Measurements from ENCODE around the gene CHMP2A.
"Not testable (repeated sequence)": the region's sequence is repeated elsewhere in the genome, so short reads cannot be mapped to it uniquely, and the experiment has no call there.

The CHMP2A gene

DNA sequence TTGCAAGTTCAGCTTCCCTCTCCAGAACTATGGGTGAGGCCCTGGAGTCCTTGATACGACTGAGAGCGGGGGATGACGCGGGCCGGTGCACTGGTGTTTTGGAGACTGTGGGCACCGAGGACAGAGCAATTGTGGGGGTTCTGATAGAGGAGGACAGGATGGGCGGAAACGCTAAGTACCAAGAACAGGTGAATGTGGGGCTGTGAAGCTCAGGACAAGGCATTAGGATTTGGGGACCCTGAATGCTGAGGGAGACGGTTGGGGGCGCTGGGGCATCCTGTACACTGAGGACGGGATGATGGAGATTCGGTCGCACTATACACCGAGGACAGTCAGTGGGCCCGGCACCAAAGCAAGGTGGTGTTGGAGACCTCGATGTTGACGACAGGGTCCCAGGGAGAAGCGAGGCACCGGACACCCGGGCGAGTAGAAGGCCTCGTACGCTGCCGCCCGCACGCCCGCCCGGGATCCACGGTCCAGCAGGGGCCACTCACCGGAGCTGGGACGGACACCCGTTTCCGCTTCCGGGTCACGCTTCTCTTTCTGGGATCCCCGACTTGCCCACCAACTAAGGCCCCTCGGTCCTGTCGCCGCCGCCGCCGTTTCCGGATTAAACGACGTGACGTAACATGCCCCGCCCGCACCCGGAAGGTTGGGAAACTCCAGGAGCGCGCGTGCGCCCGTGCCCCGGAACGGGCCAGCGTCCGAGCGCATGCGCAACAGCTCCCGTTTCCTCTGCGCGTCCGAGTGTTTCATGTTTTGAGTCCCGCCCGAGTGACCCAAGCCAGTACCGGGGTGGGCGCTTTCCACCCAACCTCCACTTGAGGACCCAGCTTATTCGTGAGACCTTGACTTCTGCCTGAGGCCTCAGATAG lies at the start of gene CHMP2A:
CHMP2A (minus strand) TSS at position 612 of the 875 bp plus-strand sequence. CDS start 893 bp downstream, outside the sequence.
- peak; percentile 99 for DNase-seq (ENCODE audit: low read depth)
- Histone ChIP-seq H3K36me3 (ENCODE audit: control insufficient read depth, insufficient read depth, low read length, severe bottlenecking) (peaks cover 49% of the 10 kb centered on the region), H3K4me3 (ENCODE audit: low read length) (peak within 1 kb of the TSS; percentile 97)

DNA sequence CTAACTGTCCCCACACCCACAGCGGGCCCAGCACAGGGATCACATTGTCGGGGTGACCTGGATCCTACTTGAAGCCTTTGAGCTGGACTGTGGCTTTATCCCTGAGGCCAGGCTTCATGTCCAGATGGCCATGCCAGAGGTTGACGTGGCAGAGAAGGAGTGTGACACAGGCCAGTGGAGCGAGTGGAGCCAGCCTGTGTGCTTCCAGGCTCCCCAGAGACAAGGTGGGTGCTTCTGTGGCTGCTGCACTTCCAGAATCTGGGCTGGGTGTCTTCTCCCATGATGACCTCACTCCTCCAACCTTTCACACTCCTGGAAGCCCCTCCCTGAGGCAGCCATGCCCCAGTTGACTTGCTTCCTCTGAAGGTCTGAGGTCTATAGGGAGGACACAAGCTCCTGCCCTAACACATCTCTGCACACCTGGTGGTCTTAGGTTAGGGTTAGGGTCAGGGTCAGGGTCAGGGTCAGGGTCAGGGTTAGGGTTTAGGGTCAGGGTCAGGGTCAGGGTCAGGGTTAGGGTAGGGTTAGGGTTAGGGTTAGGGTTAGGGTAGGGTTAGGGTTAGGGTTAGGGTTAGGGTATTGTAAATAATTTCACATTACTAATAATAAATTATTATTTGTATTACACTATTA lies 31.3 kb upstream of the CHMP2A start:
- Histone ChIP-seq H3K36me3 (ENCODE audit: control insufficient read depth, insufficient read depth, low read length, severe bottlenecking) (peaks cover 24% of the 10 kb centered on the region), H3K4me1 (ENCODE audit: control insufficient read depth, insufficient read depth, low read length) (peaks cover 3% of the 10 kb centered on the region), H3K9ac (ENCODE audit: low read length) (no peak overlapping the region), H3K9me3 (ENCODE audit: control insufficient read depth, low read length) (no peaks in the 10 kb centered on the region), H3K4me3 (ENCODE audit: low read length) (no peak overlapping the region), H3K27me3 (replicated peaks; ENCODE audit: control insufficient read depth, insufficient read depth, low read length) (no peaks in the 10 kb centered on the region)
- DNase-seq (ENCODE audit: low read depth), result no peak

More for the DNA sequence above, at the start of gene CHMP2A:
- H3K9me3 ChIP-seq (ENCODE audit: control insufficient read depth, low read length), result no peaks in the 10 kb centered on the region
- peak within 1 kb of the TSS; percentile 98 for H3K9ac ChIP-seq (ENCODE audit: low read length)
- no peaks in the 10 kb centered on the region for H3K27me3 ChIP-seq (replicated peaks; ENCODE audit: control insufficient read depth, insufficient read depth, low read length)
- H3K4me1 ChIP-seq (ENCODE audit: control insufficient read depth, insufficient read depth, low read length), result peaks cover 35% of the 10 kb centered on the region

DNA sequence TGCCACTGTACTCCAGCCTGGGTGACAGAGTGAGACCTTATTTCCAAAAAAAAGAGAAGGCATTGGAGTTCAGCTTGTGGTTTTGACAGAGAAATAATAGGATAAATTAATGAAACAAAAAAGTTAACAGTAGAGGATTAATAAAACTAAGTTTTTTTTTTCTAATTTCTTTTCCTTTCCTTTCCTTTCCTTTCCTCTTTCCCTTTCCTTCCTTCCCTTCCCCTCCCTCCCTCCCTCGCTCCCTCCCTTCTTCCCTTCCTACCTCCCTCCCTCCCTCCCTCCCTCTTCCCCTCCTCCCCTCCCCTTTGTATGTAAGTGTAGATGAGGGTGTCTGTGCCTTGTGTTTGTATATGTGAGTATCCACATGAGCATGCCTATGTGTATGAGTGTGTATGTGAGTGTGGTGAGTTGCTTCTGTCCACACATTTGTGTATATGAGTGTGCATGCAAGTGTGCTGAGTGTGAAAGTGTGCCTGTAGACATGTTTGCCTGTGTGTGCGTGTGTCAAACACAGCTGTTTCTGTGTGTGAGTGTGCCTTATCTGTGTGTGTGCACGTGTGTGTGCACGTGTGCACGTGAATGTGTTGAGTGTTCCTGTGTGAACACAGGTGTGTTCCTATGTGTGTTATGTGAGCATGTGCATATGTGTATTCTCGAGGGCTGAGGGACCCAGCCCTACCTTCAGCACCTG lies 30.7 kb upstream of the CHMP2A start:
- peaks cover 24% of the 10 kb centered on the region for H3K36me3 ChIP-seq (ENCODE audit: control insufficient read depth, insufficient read depth, low read length, severe bottlenecking)
- H3K9ac ChIP-seq (ENCODE audit: low read length), result no peak overlapping the region
- no peak overlapping the region for H3K4me3 ChIP-seq (ENCODE audit: low read length)
- H3K27me3 ChIP-seq (replicated peaks; ENCODE audit: control insufficient read depth, insufficient read depth, low read length), result no peaks in the 10 kb centered on the region
- peaks cover 7% of the 10 kb centered on the region for H3K4me1 ChIP-seq (ENCODE audit: control insufficient read depth, insufficient read depth, low read length)
- no peaks in the 10 kb centered on the region for H3K9me3 ChIP-seq (ENCODE audit: control insufficient read depth, low read length)
- no peak for DNase-seq (ENCODE audit: low read depth)

DNA sequence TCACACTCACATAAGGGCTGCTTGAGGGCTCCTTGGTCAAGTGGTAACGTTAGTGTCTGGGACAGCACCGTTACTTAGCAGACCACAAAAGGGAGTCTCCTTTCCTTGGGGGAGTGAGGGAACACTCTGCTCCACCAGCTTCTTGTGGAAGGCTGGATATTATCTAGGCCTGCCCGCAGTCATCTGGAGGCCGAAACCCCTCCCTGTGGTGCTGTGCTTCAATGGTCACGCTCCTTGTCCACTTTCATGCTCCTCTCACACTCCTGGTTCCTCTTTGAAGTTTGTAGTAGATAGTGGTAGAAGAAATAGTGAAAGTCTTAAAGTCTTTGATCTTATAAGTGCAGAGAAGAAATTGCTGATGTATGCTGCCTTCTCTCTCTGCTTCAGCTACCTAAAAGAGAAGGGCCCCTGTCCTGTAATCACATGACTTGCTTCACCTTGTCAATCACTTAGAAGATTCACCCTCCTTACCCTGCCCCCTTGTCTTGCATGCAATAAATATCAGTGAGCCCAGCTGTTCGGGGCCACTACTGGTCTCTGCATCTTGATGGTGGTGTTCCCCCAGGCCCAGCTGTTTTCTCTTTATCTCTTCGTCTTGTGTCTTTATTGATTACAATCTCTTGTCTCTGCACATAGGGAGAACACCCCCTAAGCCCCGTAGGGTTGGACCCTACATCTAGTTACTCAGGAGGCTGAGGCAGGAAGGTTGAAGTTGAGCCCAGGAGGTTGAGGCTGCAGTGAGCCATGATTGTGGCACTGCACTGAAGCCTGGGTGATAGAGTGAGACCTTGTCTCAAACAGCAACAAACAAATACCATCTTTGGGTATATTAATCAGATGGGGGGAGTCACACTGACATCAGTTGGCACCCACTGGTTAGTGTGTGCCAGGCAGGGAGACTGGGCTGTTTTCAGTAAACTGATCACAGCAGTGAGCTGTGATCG lies 29.9 kb upstream of the CHMP2A start:
- H3K9me3 ChIP-seq (ENCODE audit: control insufficient read depth, low read length), result no peaks in the 10 kb centered on the region
- peaks cover 24% of the 10 kb centered on the region for H3K36me3 ChIP-seq (ENCODE audit: control insufficient read depth, insufficient read depth, low read length, severe bottlenecking)
- H3K4me3 ChIP-seq (ENCODE audit: low read length), result no peak overlapping the region
- H3K9ac ChIP-seq (ENCODE audit: low read length), result no peak overlapping the region
- peaks cover 7% of the 10 kb centered on the region for H3K4me1 ChIP-seq (ENCODE audit: control insufficient read depth, insufficient read depth, low read length)
- no peak for DNase-seq (ENCODE audit: low read depth)
- H3K27me3 ChIP-seq (replicated peaks; ENCODE audit: control insufficient read depth, insufficient read depth, low read length), result no peaks in the 10 kb centered on the region

DNA sequence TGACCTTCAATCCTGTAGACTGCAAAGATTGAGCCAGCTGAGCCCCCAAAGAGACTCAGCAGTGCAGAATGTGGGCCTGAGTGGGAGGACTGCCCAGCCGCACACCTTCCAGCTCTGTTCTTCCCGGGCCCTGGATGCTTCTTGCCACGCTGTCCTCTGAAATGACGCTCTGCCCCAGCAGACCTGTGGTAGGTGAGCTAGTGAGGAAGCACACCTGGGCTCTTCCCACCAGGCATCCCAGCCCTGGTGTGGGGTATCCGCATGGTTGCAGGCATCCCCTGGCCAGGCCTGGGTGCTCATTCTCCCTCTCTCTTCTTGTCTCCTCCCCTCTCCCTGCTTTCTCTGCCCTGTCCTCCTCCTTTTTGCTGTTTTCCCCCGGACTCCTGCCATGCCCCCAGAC lies 28.1 kb upstream of the CHMP2A start:
- H3K4me1 ChIP-seq (ENCODE audit: control insufficient read depth, insufficient read depth, low read length), result peaks cover 10% of the 10 kb centered on the region
- H3K4me3 ChIP-seq (ENCODE audit: low read length), result no peak overlapping the region
- H3K27me3 ChIP-seq (replicated peaks; ENCODE audit: control insufficient read depth, insufficient read depth, low read length), result no peaks in the 10 kb centered on the region
- H3K9me3 ChIP-seq (ENCODE audit: control insufficient read depth, low read length), result no peaks in the 10 kb centered on the region
- no peak for DNase-seq (ENCODE audit: low read depth)
- H3K9ac ChIP-seq (ENCODE audit: low read length), result no peak overlapping the region
- H3K36me3 ChIP-seq (ENCODE audit: control insufficient read depth, insufficient read depth, low read length, severe bottlenecking), result peaks cover 24% of the 10 kb centered on the region

DNA sequence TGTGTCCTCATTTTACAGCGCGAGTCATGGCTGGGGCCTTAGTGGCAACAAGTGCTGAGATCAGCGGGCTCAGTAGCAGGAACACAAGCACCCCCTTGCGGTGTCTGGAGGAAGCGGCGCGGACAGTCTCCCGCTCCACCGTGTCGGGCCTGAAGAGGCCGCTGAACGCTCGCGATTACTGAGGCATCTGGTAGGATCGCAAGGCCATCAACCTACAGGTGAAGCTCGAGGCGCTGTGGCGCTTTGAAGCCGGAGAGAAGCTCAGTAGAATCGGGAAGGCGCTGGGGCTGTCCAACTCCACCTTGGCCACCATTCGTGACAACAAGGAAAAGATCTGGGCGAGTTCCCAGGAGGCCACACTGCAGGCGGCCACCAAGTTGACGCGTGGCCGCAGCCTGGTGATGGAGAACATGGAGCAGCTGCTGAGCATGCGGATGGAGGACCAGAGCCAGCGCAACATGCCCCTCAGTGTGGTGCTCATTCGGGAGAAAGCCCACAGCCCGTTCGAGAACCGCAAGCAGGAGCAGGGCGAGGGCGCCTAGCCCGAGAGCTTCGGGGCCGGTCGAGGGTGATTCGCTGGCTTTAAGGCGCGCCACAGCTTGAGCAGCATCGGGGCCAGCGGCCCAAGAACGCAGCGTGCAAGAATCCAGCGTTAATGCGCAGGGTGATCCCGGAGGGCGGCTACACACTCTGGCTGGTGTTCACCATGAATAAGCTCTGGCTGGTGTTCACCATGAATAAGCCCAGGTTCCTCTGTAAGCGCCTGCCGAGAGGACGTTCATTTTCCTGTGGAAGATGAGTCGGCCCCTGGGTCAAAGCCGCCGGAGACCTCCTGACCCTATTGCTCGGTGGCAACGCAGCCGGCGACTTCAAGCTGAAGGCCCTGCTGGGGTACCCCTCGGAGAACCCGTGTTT lies 26.6 kb upstream of the CHMP2A start:
- no peaks in the 10 kb centered on the region for H3K27me3 ChIP-seq (replicated peaks; ENCODE audit: control insufficient read depth, insufficient read depth, low read length)
- DNase-seq (ENCODE audit: low read depth), result peak; percentile 90
- no peak overlapping the region for H3K4me3 ChIP-seq (ENCODE audit: low read length)
- no peaks in the 10 kb centered on the region for H3K9me3 ChIP-seq (ENCODE audit: control insufficient read depth, low read length)
- peak overlapping the region; percentile 45 for H3K9ac ChIP-seq (ENCODE audit: low read length)
- H3K36me3 ChIP-seq (ENCODE audit: control insufficient read depth, insufficient read depth, low read length, severe bottlenecking), result peaks cover 24% of the 10 kb centered on the region
- H3K4me1 ChIP-seq (ENCODE audit: control insufficient read depth, insufficient read depth, low read length), result peaks cover 10% of the 10 kb centered on the region

DNA sequence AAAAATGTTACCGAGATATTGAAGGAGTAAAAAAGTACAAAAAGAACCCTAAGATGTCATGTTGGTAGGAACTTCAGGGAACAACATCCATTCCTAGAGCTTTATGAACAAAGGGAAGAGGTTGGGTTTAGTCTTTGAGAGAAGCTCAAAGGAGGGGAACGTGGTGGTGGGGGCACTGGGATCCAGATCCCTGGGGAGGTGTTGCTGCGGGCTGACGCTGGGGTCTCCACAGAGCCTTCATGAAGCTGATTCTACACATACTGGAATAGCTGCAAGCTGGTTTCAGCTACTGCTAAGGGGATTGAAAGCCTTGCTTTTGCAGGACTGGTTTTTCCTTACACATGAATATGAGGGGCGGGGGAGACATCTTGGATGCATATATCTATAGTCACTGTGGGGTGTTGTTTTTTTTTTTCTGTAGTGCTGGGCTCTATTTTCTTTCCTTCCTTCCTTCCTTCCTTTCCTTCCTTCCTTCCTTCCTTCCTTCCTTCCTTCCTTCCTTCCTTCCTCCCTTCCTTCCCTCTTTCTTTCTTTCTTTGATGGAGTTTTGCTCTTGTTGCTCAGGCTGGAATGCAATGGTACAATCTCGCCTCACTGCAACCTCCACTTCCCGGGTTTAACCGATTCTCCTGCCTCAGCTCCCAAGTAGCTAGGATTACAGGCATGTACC lies 24.7 kb upstream of the CHMP2A start:
- H3K9ac ChIP-seq (ENCODE audit: low read length), result peak overlapping the region; percentile 14
- no peaks in the 10 kb centered on the region for H3K27me3 ChIP-seq (replicated peaks; ENCODE audit: control insufficient read depth, insufficient read depth, low read length)
- H3K36me3 ChIP-seq (ENCODE audit: control insufficient read depth, insufficient read depth, low read length, severe bottlenecking), result peaks cover 20% of the 10 kb centered on the region
- H3K9me3 ChIP-seq (ENCODE audit: control insufficient read depth, low read length), result no peaks in the 10 kb centered on the region
- H3K4me1 ChIP-seq (ENCODE audit: control insufficient read depth, insufficient read depth, low read length), result peaks cover 14% of the 10 kb centered on the region
- no peak for DNase-seq (ENCODE audit: low read depth)
- H3K4me3 ChIP-seq (ENCODE audit: low read length), result no peak overlapping the region

DNA sequence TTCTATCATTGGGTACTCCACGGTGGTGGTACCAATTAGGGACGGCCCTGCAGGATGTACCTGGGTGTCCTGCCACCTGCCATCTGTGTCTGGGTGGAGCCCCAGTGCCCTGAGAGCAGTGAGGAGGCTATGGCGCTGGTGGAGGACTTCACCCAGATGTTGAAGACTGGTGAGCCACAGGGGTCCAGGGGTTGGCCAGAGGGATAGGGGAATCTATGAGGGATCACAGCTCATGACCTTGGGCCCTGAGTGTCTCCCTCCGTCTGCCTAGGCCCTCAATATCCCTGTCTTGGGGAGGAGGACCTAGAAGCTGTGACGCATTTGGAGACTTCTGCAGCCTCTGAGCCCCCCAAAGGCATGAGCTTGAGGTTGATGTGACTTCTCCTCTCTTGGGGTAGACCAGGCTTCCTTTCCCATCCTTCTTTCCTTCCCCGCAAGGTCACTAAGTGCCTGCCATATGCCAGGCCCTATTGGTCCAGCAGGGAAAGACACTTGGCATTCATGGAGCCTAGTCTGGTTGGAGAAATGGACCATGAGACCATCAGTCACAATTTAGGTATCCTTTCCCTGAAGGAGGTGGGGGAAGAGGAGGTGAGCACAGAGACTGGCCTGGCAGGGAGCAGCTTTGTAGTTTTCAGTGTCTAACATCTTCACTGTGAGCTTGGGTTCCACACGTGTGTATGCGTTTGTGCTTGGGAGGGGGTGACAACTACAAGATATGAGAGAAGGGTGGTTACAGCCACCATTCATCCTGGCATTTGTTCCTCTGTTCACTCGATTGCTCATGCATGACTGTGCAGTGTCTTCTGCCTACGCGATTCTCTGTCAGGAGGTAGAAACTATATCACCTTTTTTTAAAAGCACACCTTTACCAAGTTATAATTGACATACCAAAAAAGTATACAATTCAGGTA lies 23.4 kb upstream of the CHMP2A start:
- H3K27me3 ChIP-seq (replicated peaks; ENCODE audit: control insufficient read depth, insufficient read depth, low read length), result no peaks in the 10 kb centered on the region
- no peak for DNase-seq (ENCODE audit: low read depth)
- H3K9ac ChIP-seq (ENCODE audit: low read length), result peak overlapping the region; percentile 31
- no peaks in the 10 kb centered on the region for H3K9me3 ChIP-seq (ENCODE audit: control insufficient read depth, low read length)
- no peak overlapping the region for H3K4me3 ChIP-seq (ENCODE audit: low read length)
- H3K36me3 ChIP-seq (ENCODE audit: control insufficient read depth, insufficient read depth, low read length, severe bottlenecking), result peaks cover 15% of the 10 kb centered on the region
- H3K4me1 ChIP-seq (ENCODE audit: control insufficient read depth, insufficient read depth, low read length), result peaks cover 24% of the 10 kb centered on the region

DNA sequence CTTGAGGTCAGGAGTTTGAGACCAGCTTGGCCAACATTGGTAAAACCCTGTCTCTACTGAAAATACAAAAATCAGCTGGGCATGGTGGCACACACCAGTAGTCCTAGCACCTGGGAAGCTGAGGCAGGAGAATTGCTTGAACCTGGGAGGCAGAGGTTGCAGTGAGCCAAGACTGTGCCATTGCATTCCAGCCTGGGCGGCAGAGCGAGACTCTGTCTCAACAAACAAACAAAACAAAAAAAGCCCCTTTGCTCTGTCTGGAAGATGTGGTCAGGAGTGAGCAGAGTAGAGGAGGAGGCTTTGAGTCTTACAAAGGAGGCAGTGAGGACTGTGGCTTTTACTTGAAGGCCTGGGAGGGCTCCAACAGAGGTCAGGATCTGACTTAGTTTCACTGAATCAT lies 22.7 kb upstream of the CHMP2A start:
- H3K27me3 ChIP-seq (replicated peaks; ENCODE audit: control insufficient read depth, insufficient read depth, low read length); H3K9ac ChIP-seq (ENCODE audit: low read length); DNase-seq (ENCODE audit: low read depth); H3K4me3 ChIP-seq (ENCODE audit: low read length); H3K36me3 ChIP-seq (ENCODE audit: control insufficient read depth, insufficient read depth, low read length, severe bottlenecking); H3K9me3 ChIP-seq (ENCODE audit: control insufficient read depth, low read length): not testable (repeated sequence)
- H3K4me1 ChIP-seq (ENCODE audit: control insufficient read depth, insufficient read depth, low read length), result peaks cover 24% of the 10 kb centered on the region

Measured in adipocyte (in vitro differentiated cells).